Stomach smooth muscle (tissue), 2 donors: Measurements from ENCODE around the gene RPTOR.
"Not testable (repeated sequence)": the region's sequence is repeated elsewhere in the genome, so short reads cannot be mapped to it uniquely, and the experiment has no call there.

Experiments
- H3K27ac ChIP-seq: one replicate; pipeline ENCODE4 v1.7.0; 2013; ENCODE audit warnings: mild to moderate bottlenecking, low read length, inconsistent platforms
- H3K27me3 ChIP-seq, 2 donors: one replicate each; pipeline ENCODE4 v1.7.0; 2013; ENCODE audit warnings: low read length in 2 of 2; ENCODE audit not compliant: insufficient read depth in 2 of 2, control insufficient read depth in 1 of 2
- H3K36me3 ChIP-seq, 2 donors: one replicate each; pipeline ENCODE4 v1.7.0; 2013; ENCODE audit warnings: low read length in 2 of 2; ENCODE audit not compliant: control insufficient read depth in 2 of 2, insufficient read depth in 2 of 2
- H3K4me1 ChIP-seq: one replicate; pipeline ENCODE4 v1.7.0; 2013; ENCODE audit warnings: low read length; ENCODE audit not compliant: control insufficient read depth, insufficient read depth
- H3K4me3 ChIP-seq, 2 donors: one replicate each; pipeline ENCODE4 v1.7.0; 2013; ENCODE audit warnings: low read length in 2 of 2
- H3K9ac ChIP-seq, 2 donors: one replicate each; pipeline ENCODE4 v1.7.0; 2013; ENCODE audit warnings: low read length in 2 of 2, mild to moderate bottlenecking in 1 of 2
- H3K9me3 ChIP-seq, 2 donors: one replicate each; pipeline ENCODE4 v1.7.0; 2013; ENCODE audit warnings: low read length in 2 of 2; ENCODE audit not compliant: control insufficient read depth in 2 of 2
- donor health status: healthy.
- donor health status: Pancreatic carcinoma.

The RPTOR gene

DNA sequence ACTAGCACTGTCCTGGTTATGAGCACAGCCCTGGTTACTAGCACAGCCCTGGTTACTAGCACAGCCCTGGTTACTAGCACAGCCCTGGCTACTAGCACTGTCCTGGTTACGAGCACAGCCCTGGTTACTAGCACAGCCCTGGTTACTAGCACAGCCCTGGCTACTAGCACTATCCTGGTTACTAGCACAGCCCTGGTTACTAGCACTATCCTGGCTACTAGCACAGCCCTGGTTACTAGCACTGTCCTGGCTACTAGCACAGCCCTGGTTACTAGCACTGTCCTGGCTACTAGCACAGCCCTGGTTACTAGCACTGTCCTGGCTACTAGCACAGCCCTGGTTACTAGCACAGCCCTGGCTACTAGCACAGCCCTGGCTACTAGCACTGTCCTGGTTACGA lies 199.3 kb downstream of the RPTOR start:
- H3K27ac ChIP-seq, H3K27me3 ChIP-seq, H3K4me3 ChIP-seq, H3K9ac ChIP-seq, H3K36me3 ChIP-seq, H3K9me3 ChIP-seq, H3K4me1 ChIP-seq: not testable (repeated sequence)

DNA sequence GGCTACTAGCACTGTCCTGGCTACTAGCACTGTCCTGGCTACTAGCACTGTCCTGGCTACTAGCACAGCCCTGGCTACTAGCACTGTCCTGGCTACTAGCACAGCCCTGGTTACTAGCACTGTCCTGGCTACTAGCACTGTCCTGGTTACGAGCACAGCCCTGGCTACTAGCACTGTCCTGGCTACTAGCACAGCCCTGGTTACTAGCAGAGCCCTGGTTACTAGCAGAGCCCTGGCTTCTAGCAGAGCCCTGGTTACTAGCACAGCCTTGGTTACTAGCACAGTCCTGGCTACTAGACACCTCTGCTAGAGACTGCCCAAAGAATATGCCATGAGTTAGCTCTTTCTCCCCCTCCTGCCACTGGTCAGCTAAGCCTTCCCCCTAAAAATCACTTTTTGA lies 200.1 kb downstream of the RPTOR start:
- H3K36me3 ChIP-seq, H3K9me3 ChIP-seq, H3K9ac ChIP-seq, H3K27ac ChIP-seq, H3K27me3 ChIP-seq, H3K4me1 ChIP-seq, H3K4me3 ChIP-seq: not testable (repeated sequence)

DNA sequence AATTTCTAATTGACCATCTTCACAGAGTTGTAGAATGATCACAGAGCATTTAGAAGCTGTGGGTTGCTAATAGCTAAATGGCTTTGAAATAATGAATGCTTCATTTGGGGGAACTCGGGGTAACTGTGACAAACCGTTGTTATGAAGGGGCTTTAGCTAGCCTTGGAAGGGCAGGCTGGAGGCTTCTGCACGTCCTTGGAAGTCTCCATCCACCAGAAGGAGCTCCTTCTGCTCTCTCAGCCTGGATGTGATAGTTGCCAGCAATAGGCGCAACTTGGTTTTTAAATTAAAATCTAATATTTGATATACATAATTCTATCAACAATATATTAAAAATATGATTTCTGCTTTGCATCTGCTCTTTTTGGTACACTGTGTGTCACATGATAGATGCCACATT lies 200.5 kb downstream of the RPTOR start:
- Histone ChIP-seq H3K9me3 (no peaks in the 10 kb centered on the region), H3K9ac (no peak overlapping the region), H3K27ac (no peak overlapping the region), H3K36me3 (peaks cover 0 to 7% of the 10 kb centered on the region in 2 donors), H3K27me3 (no peaks in the 10 kb centered on the region), H3K4me3 (no peak overlapping the region), H3K4me1 (no peaks in the 10 kb centered on the region)

- no peaks in the 10 kb centered on the region for H3K4me1 ChIP-seq
- H3K27me3 ChIP-seq = no peaks in the 10 kb centered on the region
- H3K4me3 ChIP-seq = no peak overlapping the region
- H3K36me3 ChIP-seq = peaks cover 0 to 7% of the 10 kb centered on the region in 2 donors
- H3K9ac ChIP-seq = no peak overlapping the region
- H3K9me3 ChIP-seq = no peaks in the 10 kb centered on the region
- H3K27ac ChIP-seq = no peak overlapping the region
Measured at GRCh38 chr17:80746262-80746935, 201.8 kb downstream of the RPTOR start.

- Histone ChIP-seq H3K36me3 (peaks cover 0 to 5% of the 10 kb centered on the region in 2 donors), H3K27me3 (no peaks in the 10 kb centered on the region), H3K9me3 (no peaks in the 10 kb centered on the region), H3K4me3 (no peak overlapping the region), H3K4me1 (peaks cover 9% of the 10 kb centered on the region), H3K27ac (no peak overlapping the region), H3K9ac (no peak overlapping the region)
Measured at GRCh38 chr17:80747469-80747868, 202.8 kb downstream of the RPTOR start.

DNA sequence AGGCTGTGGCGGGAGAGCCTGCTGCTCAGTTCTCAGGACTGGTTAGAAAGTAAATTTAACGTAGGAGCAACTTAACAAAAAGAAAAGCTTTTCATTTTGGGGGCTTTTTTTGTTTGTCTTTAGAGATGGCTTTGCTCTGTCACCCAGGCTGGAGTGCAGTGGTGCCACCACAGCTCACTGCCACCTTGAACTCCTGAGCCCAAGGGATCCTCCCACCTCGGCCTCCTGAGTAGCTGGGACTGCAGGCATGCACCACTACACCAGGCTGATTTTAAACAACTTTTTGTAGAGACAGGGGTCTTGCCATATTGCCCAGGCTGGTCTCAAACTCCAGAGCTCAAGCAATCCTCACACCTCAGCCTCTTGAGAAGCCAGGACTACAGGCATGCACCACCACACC lies 205.0 kb downstream of the RPTOR start:
- peaks cover 6 to 8% of the 10 kb centered on the region in 2 donors for H3K36me3 ChIP-seq
- no peak overlapping the region for H3K27ac ChIP-seq
- H3K4me1 ChIP-seq = peaks cover 10% of the 10 kb centered on the region
- H3K4me3 ChIP-seq = no peak overlapping the region
- H3K9ac ChIP-seq = no peak overlapping the region
- H3K27me3 ChIP-seq = no peaks in the 10 kb centered on the region
- H3K9me3 ChIP-seq = no peaks in the 10 kb centered on the region

DNA sequence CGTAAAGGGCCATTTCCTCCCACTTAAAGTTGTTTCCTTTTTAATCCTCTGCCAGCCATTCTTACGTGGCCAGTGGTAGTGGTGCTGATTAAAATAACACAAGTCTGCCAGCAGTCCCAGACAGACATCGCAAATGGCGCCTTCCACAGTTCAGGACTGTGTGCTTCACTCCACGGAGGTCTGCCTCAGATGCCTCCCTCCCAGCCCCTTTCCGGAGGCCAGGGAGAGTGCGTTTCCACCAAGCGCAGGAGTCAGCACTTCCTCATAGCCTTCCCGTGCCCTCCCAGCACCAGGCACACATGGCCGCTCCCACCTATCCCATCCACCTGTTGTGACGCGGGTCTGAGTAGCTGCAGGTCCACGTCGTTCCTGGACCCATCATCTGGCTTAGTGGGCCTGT lies 205.6 kb downstream of the RPTOR start:
- Histone ChIP-seq H3K9ac (no peak overlapping the region), H3K4me3 (no peak overlapping the region), H3K36me3 (peaks cover 10 to 11% of the 10 kb centered on the region in 2 donors), H3K9me3 (no peaks in the 10 kb centered on the region), H3K27ac (no peak overlapping the region), H3K4me1 (peaks cover 10% of the 10 kb centered on the region), H3K27me3 (no peaks in the 10 kb centered on the region)

DNA sequence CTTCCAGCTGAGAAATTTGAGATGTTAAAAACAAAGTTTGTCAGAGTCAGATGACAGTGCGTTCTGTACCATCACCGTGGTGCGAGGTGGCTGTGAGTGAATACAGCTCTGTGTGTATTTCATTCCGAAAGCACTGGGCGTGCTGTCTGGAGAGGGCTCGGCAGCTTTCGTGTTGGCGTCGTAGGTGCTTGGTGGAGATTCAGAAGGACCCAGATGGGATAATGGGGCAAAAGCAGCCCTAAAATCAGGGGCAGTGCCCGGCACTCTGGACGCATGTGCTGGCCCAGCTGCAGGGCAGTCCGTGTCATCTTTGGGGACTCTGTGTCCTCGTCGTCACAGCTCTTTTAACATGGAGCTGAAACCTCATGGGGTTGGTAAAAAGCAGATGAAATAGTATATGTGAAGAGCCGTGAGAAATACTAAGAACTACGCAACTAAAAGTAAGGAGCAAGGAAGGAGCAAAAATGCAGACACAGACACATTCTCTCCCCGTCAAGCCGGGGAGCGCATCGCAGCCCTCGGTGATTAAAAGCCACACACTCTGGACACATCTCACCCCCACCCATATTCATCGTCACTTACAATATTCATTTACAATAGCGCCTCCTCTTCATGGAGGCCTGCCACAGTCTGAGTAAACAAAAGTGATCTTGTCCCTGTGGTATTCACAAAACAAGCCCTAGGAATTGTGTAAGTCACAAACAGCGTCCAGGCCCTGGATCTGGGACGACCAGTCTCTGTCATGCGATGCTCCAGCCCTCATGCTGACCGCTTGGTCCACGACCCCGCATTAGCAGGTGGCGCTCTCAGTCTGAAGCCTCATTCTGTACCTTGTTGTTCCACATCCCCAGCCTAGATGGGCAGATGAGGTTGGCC lies 206.7 kb downstream of the RPTOR start:
- H3K4me3 ChIP-seq = no peak overlapping the region
- no peak overlapping the region for H3K9ac ChIP-seq
- no peak overlapping the region for H3K27ac ChIP-seq
- H3K36me3 ChIP-seq = peaks cover 10 to 11% of the 10 kb centered on the region in 2 donors
- no peaks in the 10 kb centered on the region for H3K9me3 ChIP-seq
- peaks cover 10% of the 10 kb centered on the region for H3K4me1 ChIP-seq
- no peaks in the 10 kb centered on the region for H3K27me3 ChIP-seq

GRCh38 chr17:80751946-80752581 lies 207.4 kb downstream of the RPTOR start:
- Histone ChIP-seq H3K4me3 (no peak overlapping the region), H3K4me1 (peaks cover 10% of the 10 kb centered on the region), H3K27ac (no peak overlapping the region), H3K36me3 (peaks cover 10 to 11% of the 10 kb centered on the region in 2 donors), H3K9me3 (no peaks in the 10 kb centered on the region), H3K9ac (no peak overlapping the region), H3K27me3 (no peaks in the 10 kb centered on the region)

- no peak overlapping the region for H3K27ac ChIP-seq
- no peaks in the 10 kb centered on the region for H3K9me3 ChIP-seq
- no peak overlapping the region for H3K4me3 ChIP-seq
- H3K36me3 ChIP-seq = peaks cover 10 to 14% of the 10 kb centered on the region in 2 donors
- H3K27me3 ChIP-seq = no peaks in the 10 kb centered on the region
- no peak overlapping the region for H3K9ac ChIP-seq
- H3K4me1 ChIP-seq = peaks cover 10% of the 10 kb centered on the region
Measured at GRCh38 chr17:80753685-80754345, 209.2 kb downstream of the RPTOR start.
